T-helper 2 cell treated with Interferon-gamma antibody and Interleukin-4, amounts not matched to agents 5 μg/mL and 100 μg/mL, for 36 hours (primary cell): ENCODE results near the gene RAB23.

Experiments used
- DNase-seq: peaks from one replicate; pipeline ENCODE4 v3.0.0; 2021; ENCODE audit warnings: low spot score
- H3K27ac Mint-ChIP-seq: one replicate; pipeline ENCODE4 v1.8.0; 2021; ENCODE audit warnings: mild to moderate bottlenecking, mixed read lengths
- H3K27me3 Mint-ChIP-seq: one replicate; pipeline ENCODE4 v1.8.0; 2021; ENCODE audit warnings: low read depth, mixed read lengths
- H3K36me3 Mint-ChIP-seq: one replicate; pipeline ENCODE4 v1.8.0; 2021; ENCODE audit warnings: low read depth, mixed read lengths
- H3K4me1 Mint-ChIP-seq: one replicate; pipeline ENCODE4 v1.8.0; 2021; ENCODE audit warnings: low read depth, mixed read lengths
- H3K4me3 Mint-ChIP-seq: one replicate; pipeline ENCODE4 v1.8.0; 2022; ENCODE audit warnings: mild to moderate bottlenecking, moderate library complexity, mixed read lengths
- H3K9me3 Mint-ChIP-seq: one replicate; pipeline ENCODE4 v1.8.0; 2021; ENCODE audit warnings: mixed read lengths

The RAB23 gene

DNA sequence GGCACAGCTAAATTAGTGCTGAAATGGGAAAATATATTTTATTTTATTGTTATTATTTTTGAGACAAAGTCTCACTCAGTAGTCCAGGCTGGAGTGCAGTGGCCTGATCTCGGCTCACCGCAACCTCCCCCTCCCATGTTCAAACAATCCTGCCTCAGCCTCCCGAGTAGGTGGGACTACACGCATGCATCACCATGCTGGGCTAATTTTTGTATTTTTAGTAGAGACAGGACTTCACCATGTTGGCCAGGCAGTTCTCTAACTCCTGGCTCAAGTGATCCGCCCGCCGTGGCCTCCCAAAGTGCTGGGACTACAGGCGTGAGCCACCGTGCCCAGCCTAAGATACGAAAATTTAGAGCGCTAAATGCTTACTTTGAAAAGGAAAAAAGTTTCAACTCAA, 4.8 kb downstream of the RAB23 start:
- peaks cover 29% of the 10 kb centered on the region for H3K4me1 Mint-ChIP-seq

GRCh38 chr6:57216235-57217101, 5.6 kb downstream of the RAB23 start:
- H3K36me3 Mint-ChIP-seq, result peaks cover 12% of the 10 kb centered on the region
- H3K27ac Mint-ChIP-seq, result peak overlapping the region; percentile 31
- peaks cover 13% of the 10 kb centered on the region for H3K9me3 Mint-ChIP-seq
- no peak for DNase-seq
- peaks cover 3% of the 10 kb centered on the region for H3K27me3 Mint-ChIP-seq
- peaks cover 29% of the 10 kb centered on the region for H3K4me1 Mint-ChIP-seq
- peak overlapping the region; percentile 57 for H3K4me3 Mint-ChIP-seq

More for the DNA sequence above, 4.8 kb downstream of the RAB23 start:
- peak overlapping the region; percentile 14 for H3K27ac Mint-ChIP-seq
- H3K9me3 Mint-ChIP-seq, result peaks cover 13% of the 10 kb centered on the region
- H3K27me3 Mint-ChIP-seq, result peaks cover 3% of the 10 kb centered on the region
- H3K4me3 Mint-ChIP-seq, result no peak overlapping the region
- DNase-seq, result no peak
- peaks cover 13% of the 10 kb centered on the region for H3K36me3 Mint-ChIP-seq

- H3K4me3 Mint-ChIP-seq, result no peak overlapping the region
- DNase-seq, result no peak
- peaks cover under 1% of the 10 kb centered on the region for H3K27me3 Mint-ChIP-seq
- peaks cover 13% of the 10 kb centered on the region for H3K9me3 Mint-ChIP-seq
- no peak overlapping the region for H3K27ac Mint-ChIP-seq
- H3K4me1 Mint-ChIP-seq, result peaks cover 26% of the 10 kb centered on the region
- peaks cover 12% of the 10 kb centered on the region for H3K36me3 Mint-ChIP-seq
These were observed 6.8 kb downstream of the RAB23 start for GRCh38 chr6:57215260-57215659.

DNA sequence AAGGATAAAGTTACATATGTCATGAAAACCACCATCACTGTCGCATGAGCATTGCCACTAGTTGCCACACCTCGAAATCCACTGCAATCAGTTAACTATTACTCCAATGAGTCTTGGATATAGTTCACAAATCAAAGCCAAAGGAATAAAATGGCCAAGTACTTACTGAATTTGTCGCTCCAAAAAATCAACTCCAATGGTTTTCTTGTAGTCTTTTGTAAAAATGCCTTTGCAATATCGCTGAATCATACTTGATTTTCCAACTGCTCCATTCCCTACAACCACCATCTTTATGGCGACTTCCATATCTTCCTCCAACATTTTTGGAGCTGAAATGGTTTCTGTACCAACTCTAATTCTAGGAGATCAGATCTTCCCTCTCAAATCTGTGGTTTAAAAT, 12.0 kb downstream of the RAB23 start:
- peaks cover 10% of the 10 kb centered on the region for H3K36me3 Mint-ChIP-seq
- H3K27ac Mint-ChIP-seq, result no peak overlapping the region
- peaks cover 6% of the 10 kb centered on the region for H3K9me3 Mint-ChIP-seq
- no peaks in the 10 kb centered on the region for H3K27me3 Mint-ChIP-seq
- DNase-seq, result no peak
- H3K4me1 Mint-ChIP-seq, result peaks cover 41% of the 10 kb centered on the region
- no peak overlapping the region for H3K4me3 Mint-ChIP-seq

DNA sequence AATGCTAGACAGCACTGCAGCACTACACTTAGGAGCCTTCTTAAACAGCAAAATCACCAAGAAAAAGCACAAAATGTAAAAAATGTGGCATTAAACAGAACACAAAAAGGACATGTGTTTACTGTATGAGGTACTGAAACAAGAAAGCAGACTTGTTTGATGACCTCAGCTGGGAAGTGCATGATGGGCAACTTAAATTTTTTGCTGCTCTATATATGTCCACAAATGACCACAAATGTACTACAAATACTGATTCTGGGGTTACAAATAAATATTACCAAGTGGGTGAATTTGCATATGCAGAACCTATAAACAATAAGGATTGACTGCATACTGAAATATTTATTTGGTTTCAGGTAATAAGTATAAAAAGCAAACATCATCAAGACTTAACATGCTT, 13.1 kb downstream of the RAB23 start:
- no peak for DNase-seq
- H3K27ac Mint-ChIP-seq, result no peak overlapping the region
- peaks cover 4% of the 10 kb centered on the region for H3K36me3 Mint-ChIP-seq
- H3K9me3 Mint-ChIP-seq, result no peaks in the 10 kb centered on the region
- no peak overlapping the region for H3K4me3 Mint-ChIP-seq
- no peaks in the 10 kb centered on the region for H3K27me3 Mint-ChIP-seq
- peaks cover 30% of the 10 kb centered on the region for H3K4me1 Mint-ChIP-seq

DNA sequence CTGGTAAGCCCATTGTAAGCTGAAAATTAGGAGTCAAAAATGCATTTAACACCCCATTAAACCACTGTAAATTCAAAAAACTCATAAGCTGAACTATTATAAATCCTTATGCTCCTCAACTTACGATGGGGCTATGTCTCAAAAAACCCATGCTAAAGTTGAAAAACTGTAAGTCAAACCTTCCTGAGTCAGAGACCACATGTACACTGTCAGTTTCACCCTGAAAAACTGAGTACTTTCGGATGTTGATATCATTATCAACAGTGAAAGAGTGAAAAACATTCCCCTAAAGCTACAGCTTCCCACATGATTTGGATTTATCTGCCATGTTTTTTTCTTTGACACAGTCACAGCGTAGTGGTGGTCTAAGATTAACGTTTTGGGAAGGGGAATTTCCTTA, 14.2 kb downstream of the RAB23 start:
- H3K27me3 Mint-ChIP-seq, result no peaks in the 10 kb centered on the region

GRCh38 chr6:57207141-57207540, 15.0 kb downstream of the RAB23 start:
- DNase-seq, result no peak
- H3K9me3 Mint-ChIP-seq, result no peaks in the 10 kb centered on the region
- no peak overlapping the region for H3K27ac Mint-ChIP-seq
- no peak overlapping the region for H3K4me3 Mint-ChIP-seq
- H3K36me3 Mint-ChIP-seq, result peaks cover 2% of the 10 kb centered on the region
- peaks cover 25% of the 10 kb centered on the region for H3K4me1 Mint-ChIP-seq
- no peaks in the 10 kb centered on the region for H3K27me3 Mint-ChIP-seq

More for the DNA sequence above, 14.2 kb downstream of the RAB23 start:
- peak overlapping the region; percentile 31 for H3K27ac Mint-ChIP-seq
- no peaks in the 10 kb centered on the region for H3K9me3 Mint-ChIP-seq
- peaks cover 2% of the 10 kb centered on the region for H3K36me3 Mint-ChIP-seq
- H3K4me3 Mint-ChIP-seq, result no peak overlapping the region
- H3K4me1 Mint-ChIP-seq, result peaks cover 25% of the 10 kb centered on the region
- DNase-seq, result no peak

- Mint-ChIP-seq H3K9me3 (no peaks in the 10 kb centered on the region), H3K4me1 (peaks cover 25% of the 10 kb centered on the region), H3K27me3 (no peaks in the 10 kb centered on the region), H3K4me3 (no peak overlapping the region), H3K27ac (no peak overlapping the region), H3K36me3 (peaks cover 2% of the 10 kb centered on the region)
- no peak for DNase-seq
These were observed 16.4 kb downstream of the RAB23 start for GRCh38 chr6:57205550-57206328.

- H3K4me3 Mint-ChIP-seq, result no peak overlapping the region
- no peaks in the 10 kb centered on the region for H3K9me3 Mint-ChIP-seq
- DNase-seq, result no peak
- H3K36me3 Mint-ChIP-seq, result no peaks in the 10 kb centered on the region
- H3K4me1 Mint-ChIP-seq, result peaks cover 12% of the 10 kb centered on the region
- no peak overlapping the region for H3K27ac Mint-ChIP-seq
- no peaks in the 10 kb centered on the region for H3K27me3 Mint-ChIP-seq
These were observed 20.4 kb downstream of the RAB23 start for GRCh38 chr6:57201718-57202117.

- Mint-ChIP-seq H3K27ac (no peak overlapping the region), H3K27me3 (no peaks in the 10 kb centered on the region), H3K9me3 (no peaks in the 10 kb centered on the region), H3K4me3 (no peak overlapping the region), H3K36me3 (peaks cover 5% of the 10 kb centered on the region), H3K4me1 (no peaks in the 10 kb centered on the region)
- no peak for DNase-seq
These were observed 23.0 kb downstream of the RAB23 start for GRCh38 chr6:57198926-57199636.

GRCh38 chr6:57195457-57195856, 26.6 kb downstream of the RAB23 start:
- no peak for DNase-seq
- no peaks in the 10 kb centered on the region for H3K27me3 Mint-ChIP-seq

DNA sequence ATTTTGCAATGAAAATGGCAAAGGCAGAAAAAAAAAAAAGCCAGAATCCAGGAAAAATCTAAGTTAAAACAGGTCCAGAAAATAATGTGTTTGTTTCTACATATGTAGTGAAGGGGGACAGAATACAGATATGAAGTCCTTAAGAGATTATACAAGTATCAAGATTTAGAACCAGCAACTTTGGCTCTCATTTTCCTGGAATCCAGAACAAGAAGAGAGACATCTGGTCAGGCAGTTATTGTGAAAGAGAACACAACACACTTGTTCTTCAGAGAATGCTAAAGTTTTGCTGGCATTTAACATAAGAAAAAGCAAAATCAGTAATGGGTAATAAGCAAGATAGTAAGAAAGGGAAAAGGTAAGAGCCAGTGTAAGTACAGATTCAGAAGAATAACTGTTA, 28.9 kb downstream of the RAB23 start:
- Mint-ChIP-seq H3K9me3 (no peaks in the 10 kb centered on the region), H3K4me3 (no peak overlapping the region), H3K36me3 (peaks cover 27% of the 10 kb centered on the region), H3K27me3 (no peaks in the 10 kb centered on the region), H3K27ac (no peak overlapping the region), H3K4me1 (no peaks in the 10 kb centered on the region)
- DNase-seq, result no peak

More at GRCh38 chr6:57195457-57195856, 26.6 kb downstream of the RAB23 start:
- H3K27ac Mint-ChIP-seq, result no peak overlapping the region
- H3K4me3 Mint-ChIP-seq, result no peak overlapping the region
- H3K4me1 Mint-ChIP-seq, result no peaks in the 10 kb centered on the region
- no peaks in the 10 kb centered on the region for H3K9me3 Mint-ChIP-seq
- peaks cover 23% of the 10 kb centered on the region for H3K36me3 Mint-ChIP-seq

DNA sequence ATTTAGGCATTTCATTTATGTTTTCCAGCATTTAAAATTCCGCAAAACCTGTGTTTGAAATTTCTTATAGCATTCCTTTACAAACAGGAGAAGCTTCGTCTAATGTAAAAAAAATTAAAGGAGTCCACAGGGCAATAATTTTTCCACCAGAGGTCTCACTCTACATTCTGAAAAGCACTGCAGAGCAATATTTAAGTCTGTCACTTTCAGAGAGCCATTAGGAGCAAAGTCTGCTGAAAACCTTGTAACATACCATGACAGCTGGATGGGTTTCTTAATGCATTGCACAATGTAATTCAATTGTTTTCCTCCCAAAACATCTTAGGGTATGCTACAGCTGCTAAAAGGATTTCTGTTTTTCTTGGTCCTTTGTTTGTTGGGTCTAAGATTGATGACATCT, 32.0 kb downstream of the RAB23 start:
- Mint-ChIP-seq H3K27me3 (no peaks in the 10 kb centered on the region), H3K36me3 (peaks cover 30% of the 10 kb centered on the region), H3K27ac (no peak overlapping the region), H3K9me3 (no peaks in the 10 kb centered on the region), H3K4me3 (no peak overlapping the region), H3K4me1 (peaks cover 5% of the 10 kb centered on the region)
- no peak for DNase-seq

GRCh38 chr6:57183336-57183735, 38.8 kb downstream of the RAB23 start:
- Mint-ChIP-seq H3K27ac (no peak overlapping the region), H3K4me1 (peaks cover 26% of the 10 kb centered on the region), H3K27me3 (no peaks in the 10 kb centered on the region), H3K9me3 (no peaks in the 10 kb centered on the region), H3K36me3 (peaks cover 45% of the 10 kb centered on the region), H3K4me3 (no peak overlapping the region)
- no peak for DNase-seq
